ENCODE results near the gene FOSL2.

GRCh38 chr2:28451793-28452533, 59.3 kb downstream of the FOSL2 start:
- TF ChIP-seq IRF2 (CRISPR knock-in tag; IDR thresholded peaks at IDR 0.05; ENCODE audit: borderline replicate concordance, low read depth) (no peak), CTCF (IDR thresholded peaks at IDR 0.05) (no peak), TEAD4 (CRISPR knock-in tag; IDR thresholded peaks at IDR 0.05) (no peak), ATF6 (CRISPR knock-in tag; IDR thresholded peaks at IDR 0.05) (no peak), ESRRA (CRISPR knock-in tag; IDR thresholded peaks at IDR 0.05; ENCODE audit: borderline replicate concordance) (no peak), ZNF425 (CRISPR knock-in tag; conservative IDR thresholded peaks at IDR 0.05) (no peak), SP1 (CRISPR knock-in tag; conservative IDR thresholded peaks at IDR 0.05) (no peak), FOXP1 (CRISPR knock-in tag; IDR thresholded peaks at IDR 0.05; ENCODE audit: borderline replicate concordance) (no peak), USF2 (CRISPR knock-in tag; IDR thresholded peaks at IDR 0.05) (no peak), SMAD4 (CRISPR knock-in tag; IDR thresholded peaks at IDR 0.05) (no peak), CREB1 (CRISPR knock-in tag; IDR thresholded peaks at IDR 0.05) (no peak), NFE2L1 (CRISPR knock-in tag; IDR thresholded peaks at IDR 0.05) (no peak), ERG (CRISPR knock-in tag; IDR thresholded peaks at IDR 0.05) (no peak)
